Progenitor cell of endocrine pancreas (in vitro differentiated cells): ENCODE measurements around the gene IVD. TPM values are rescaled to one million over a fixed set of nuclear protein-coding genes. Genes with fewer than 3 reads are reported as not detected.

Source experiments
- DNase-seq: peaks from one replicate; pipeline ENCODE4 v3.0.0; 2021; ENCODE audit warnings: low spot score; ENCODE audit not compliant: unreplicated experiment
- H3K27ac Mint-ChIP-seq: 2 replicates; pipeline ENCODE4 v1.8.0; 2021; ENCODE audit warnings: mild to moderate bottlenecking, moderate library complexity, mixed read lengths
- H3K27me3 Mint-ChIP-seq: 2 replicates; pipeline ENCODE4 v1.8.0; 2021; ENCODE audit warnings: mixed read lengths
- H3K36me3 Mint-ChIP-seq: 2 replicates; pipeline ENCODE4 v1.8.0; 2022; ENCODE audit warnings: mixed read lengths; ENCODE audit not compliant: insufficient read depth
- H3K4me1 Mint-ChIP-seq: 2 replicates; pipeline ENCODE4 v1.8.0; 2021; ENCODE audit warnings: low read depth, mixed read lengths
- H3K4me3 Mint-ChIP-seq: 2 replicates; pipeline ENCODE4 v1.8.0; 2021; ENCODE audit warnings: low read depth, mild to moderate bottlenecking, moderate library complexity, mixed read lengths
- H3K9me3 Mint-ChIP-seq: 2 replicates; pipeline ENCODE4 v1.8.0; 2021; ENCODE audit warnings: low read depth, mixed read lengths
- CTCF ChIP-seq: fragments of 200-600 bp; sonication (generic); IDR thresholded peaks from one replicate; pipeline ENCODE4 v1.5.0; 2021; ENCODE audit warnings: antibody characterized with exemption, mild to moderate bottlenecking; ENCODE audit not compliant: unreplicated experiment
- total RNA-seq: library from RNA; stranded (reverse); gene quantifications from 2 replicates; pipeline ENCODE4 v1.2.1, GENCODE V29; 2021

The IVD gene
- total RNA-seq, 1 donor from 2014 or later = 82.0 TPM

- H3K4me3 Mint-ChIP-seq = peak within 1 kb of the TSS; percentile 98
- peak; percentile 73 for DNase-seq
- no peak for TF ChIP-seq CTCF
- no peaks in the 10 kb centered on the region for H3K9me3 Mint-ChIP-seq
- peaks cover 23% of the 10 kb centered on the region for H3K4me1 Mint-ChIP-seq
- H3K36me3 Mint-ChIP-seq = peaks cover 17% of the 10 kb centered on the region
- peak within 1 kb of the TSS; percentile 95 for H3K27ac Mint-ChIP-seq
- H3K27me3 Mint-ChIP-seq = peaks cover 3% of the 10 kb centered on the region
Observed at GRCh38 chr15:40382580-40383456, 22.8 kb upstream of the IVD start, which contains the start of gene KNSTRN. Gene KNSTRN, plus strand, starts transcription at chr15:40382721. Its CDS starts 115 bp downstream, at chr15:40382836.

- no peak for TF ChIP-seq CTCF
- H3K9me3 Mint-ChIP-seq = no peaks in the 10 kb centered on the region
- H3K4me3 Mint-ChIP-seq = no peak overlapping the region
- H3K36me3 Mint-ChIP-seq = peaks cover 32% of the 10 kb centered on the region
- no peaks in the 10 kb centered on the region for H3K27me3 Mint-ChIP-seq
- DNase-seq = no peak
- no peak overlapping the region for H3K27ac Mint-ChIP-seq
- peaks cover 23% of the 10 kb centered on the region for H3K4me1 Mint-ChIP-seq
Observed at GRCh38 chr15:40386480-40386879, 19.1 kb upstream of the IVD start.

- H3K4me3 Mint-ChIP-seq = no peak overlapping the region
- peaks cover 9% of the 10 kb centered on the region for H3K4me1 Mint-ChIP-seq
- peaks cover 39% of the 10 kb centered on the region for H3K36me3 Mint-ChIP-seq
- DNase-seq = no peak
- no peaks in the 10 kb centered on the region for H3K27me3 Mint-ChIP-seq
- H3K9me3 Mint-ChIP-seq = no peaks in the 10 kb centered on the region
- no peak overlapping the region for H3K27ac Mint-ChIP-seq
- TF ChIP-seq CTCF = no peak
Observed at GRCh38 chr15:40388941-40389823, 16.4 kb upstream of the IVD start.

GRCh38 chr15:40389824-40390595, 15.6 kb upstream of the IVD start:
- DNase-seq = no peak
- no peaks in the 10 kb centered on the region for H3K9me3 Mint-ChIP-seq
- H3K27me3 Mint-ChIP-seq = no peaks in the 10 kb centered on the region
- peaks cover 38% of the 10 kb centered on the region for H3K36me3 Mint-ChIP-seq
- H3K27ac Mint-ChIP-seq = no peak overlapping the region
- H3K4me3 Mint-ChIP-seq = no peak overlapping the region
- TF ChIP-seq CTCF = no peak
- H3K4me1 Mint-ChIP-seq = peaks cover 3% of the 10 kb centered on the region
